Prostate gland (tissue), 2 donors: ENCODE results near the gene ZNF639. TPM values are rescaled to one million over a fixed set of nuclear protein-coding genes. Genes with fewer than 3 reads are reported as not detected.

Experiments used
- DNase-seq: peaks from one replicate; pipeline ENCODE4 v3.0.0-alpha.2; 2019; ENCODE audit warnings: low spot score
- H3K27ac ChIP-seq, 2 donors: fragments of 200-600 bp; sonication (generic); 2 replicates each; pipeline ENCODE4 v1.5.1; 2017 to 2019
- H3K27me3 ChIP-seq: fragments of 200-600 bp; sonication (generic); replicated peaks from 2 replicates; pipeline ENCODE4 v1.5.1; 2019; ENCODE audit not compliant: insufficient read depth
- H3K36me3 ChIP-seq, 2 donors: fragments of 200-600 bp; sonication (generic); 1 replicate in 1 of 2; 2 replicates in 1 of 2; pipeline versions ENCODE4 v1.5.1 to v1.8.1; 2017 to 2019
- H3K4me1 ChIP-seq: fragments of 200-600 bp; sonication (generic); replicated peaks from 2 replicates; pipeline ENCODE4 v1.5.1; 2019
- H3K4me3 ChIP-seq, 2 donors: fragments of 200-600 bp; sonication (generic); 2 replicates each; pipeline ENCODE4 v1.5.1; 2017 to 2019
- H3K9me3 ChIP-seq: fragments of 200-600 bp; sonication (generic); 2 replicates; pipeline ENCODE4 v1.5.1; 2017
- CTCF ChIP-seq, 4 experiments: fragments of 200-600 bp in 2 of 4; fragments of 450-650 bp in 2 of 4; sonication (generic) in 2 of 4; IDR thresholded peaks; 1 replicate in 3 of 4; 2 replicates in 1 of 4; pipeline ENCODE4 v1.5.1; 2016 to 2019; ENCODE audit warnings: antibody characterized with exemption in 4 of 4, mild to moderate bottlenecking in 2 of 4, moderate library complexity in 2 of 4
- POLR2A ChIP-seq: fragments of 450-650 bp; IDR thresholded peaks from one replicate; pipeline ENCODE4 v1.6.1; 2016; ENCODE audit warnings: antibody characterized with exemption, mild to moderate bottlenecking
- POLR2AphosphoS5 ChIP-seq: sonication (generic); formaldehyde crosslinking; IDR thresholded peaks from one replicate; pipeline ENCODE4 v1.6.1; 2017; ENCODE audit warnings: antibody characterized with exemption
- WGBS: methylation state at CpG from one replicate; pipeline ENCODE4 v1.1.5; 2018; 5-methylcytosine and 5-hydroxymethylcytosine counted together
- intact Hi-C: fragments of 100-400 bp; cut with DNase I; formaldehyde crosslinking; loops from one replicate; pipeline ENCODE4 v1.14.2; 2022
- total RNA-seq, 2 donors: library from RNA; depleted of rRNA; stranded (reverse); fragments of >200 nt; gene quantifications; one replicate each; pipeline ENCODE4 v1.1.0, GENCODE V29; 2016

The ZNF639 gene
- total RNA-seq, 2 donors from 2014 or later, result 48.6 to 50.7 TPM

- intact Hi-C loops, result no loop called here
- Histone ChIP-seq H3K27ac (peak overlapping the region; percentile 86 to 87), H3K36me3 (no peaks in the 10 kb centered on the region), H3K27me3 (no peaks in the 10 kb centered on the region), H3K4me1 (no peaks in the 10 kb centered on the region), H3K9me3 (no peaks in the 10 kb centered on the region), H3K4me3 (peak overlapping the region; percentile 82)
- no peak for DNase-seq
- 21% methylated on average over 5 of the region's 5 CpGs for WGBS
- TF ChIP-seq POLR2AphosphoS5, result peak; percentile 27
- no peak for TF ChIP-seq POLR2A
Measured at GRCh38 chr3:179348325-179349013, 25.6 kb downstream of the ZNF639 start.

GRCh38 chr3:179355996-179356395 lies 33.2 kb downstream of the ZNF639 start:
- TF ChIP-seq POLR2A, result no peak
- TF ChIP-seq CTCF (IDR thresholded peaks at IDR 0.05), result no peak
- TF ChIP-seq POLR2AphosphoS5, result no peak
- 100% methylated on average over 1 of the region's 1 CpG for WGBS
- Histone ChIP-seq H3K36me3 (no peaks in the 10 kb centered on the region), H3K4me3 (no peak overlapping the region), H3K9me3 (no peaks in the 10 kb centered on the region), H3K27me3 (no peaks in the 10 kb centered on the region), H3K27ac (no peak overlapping the region), H3K4me1 (no peaks in the 10 kb centered on the region)
- intact Hi-C loops, result no loop called here
- DNase-seq, result no peak

GRCh38 chr3:179363332-179363731 lies 40.5 kb downstream of the ZNF639 start:
- H3K27me3 ChIP-seq, result no peaks in the 10 kb centered on the region
- WGBS, result 97% methylated on average over 5 of the region's 5 CpGs
- DNase-seq, result no peak
- intact Hi-C loops, result no loop called here
- H3K27ac ChIP-seq, result no peak overlapping the region
- H3K4me1 ChIP-seq, result peaks cover 6% of the 10 kb centered on the region
- no peak overlapping the region for H3K4me3 ChIP-seq
- H3K36me3 ChIP-seq, result peaks cover 0 to 3% of the 10 kb centered on the region in 2 donors
- H3K9me3 ChIP-seq, result no peaks in the 10 kb centered on the region
- TF ChIP-seq CTCF (IDR thresholded peaks at IDR 0.05) (no peak), POLR2A (no peak)

- 91% methylated on average over 1 of the region's 1 CpG for WGBS
- Histone ChIP-seq H3K27ac (no peak overlapping the region), H3K9me3 (no peaks in the 10 kb centered on the region), H3K36me3 (no peaks in the 10 kb centered on the region), H3K27me3 (no peaks in the 10 kb centered on the region), H3K4me1 (peaks cover 2% of the 10 kb centered on the region), H3K4me3 (no peak overlapping the region)
- no peak for DNase-seq
- intact Hi-C loops, result no loop called here
- no peak for TF ChIP-seq CTCF (IDR thresholded peaks at IDR 0.05)
- no peak for TF ChIP-seq POLR2A
- TF ChIP-seq POLR2AphosphoS5, result no peak
Measured at GRCh38 chr3:179369621-179370020, 46.8 kb downstream of the ZNF639 start.

DNA sequence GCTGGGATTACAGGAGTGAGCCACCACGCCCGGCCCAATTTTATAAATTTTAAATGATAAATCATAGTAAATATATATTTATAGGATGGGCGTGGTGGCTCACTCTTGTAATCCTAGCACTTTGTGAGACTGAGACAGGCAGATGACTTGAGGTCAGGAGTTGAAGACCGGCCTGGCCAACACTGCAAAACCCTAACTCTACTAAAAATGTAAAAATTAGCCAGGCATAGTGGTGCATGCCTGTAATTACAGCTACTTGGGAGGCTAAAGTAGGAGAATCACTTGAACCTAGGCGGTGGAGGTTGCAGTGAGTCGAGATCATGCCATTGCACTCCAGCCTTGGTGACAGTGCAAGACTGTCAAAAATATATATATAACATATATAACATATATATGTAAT lies 51.1 kb downstream of the ZNF639 start:
- DNase-seq, result no peak
- 95% methylated on average over 6 of the region's 6 CpGs for WGBS
- Histone ChIP-seq H3K27me3 (no peaks in the 10 kb centered on the region), H3K4me1 (no peaks in the 10 kb centered on the region), H3K9me3 (no peaks in the 10 kb centered on the region), H3K36me3 (no peaks in the 10 kb centered on the region), H3K27ac (no peak overlapping the region), H3K4me3 (no peak overlapping the region)
- TF ChIP-seq POLR2A, result no peak
- TF ChIP-seq CTCF (IDR thresholded peaks at IDR 0.05), result no peak
- no peak for TF ChIP-seq POLR2AphosphoS5
- intact Hi-C loops, result no loop called here
